ENCODE results near the gene KDM4C.
"Not testable (repeated sequence)": the region's sequence is repeated elsewhere in the genome, so short reads cannot be mapped to it uniquely, and the experiment has no call there.

KDM4C gene

GRCh38 chr9:7153566-7153965 is 395.8 kb downstream of the KDM4C start:
- in situ Hi-C loops (cut with HindIII; ENCODE audit: low sequenced_read_pairs) = no loop called here

GRCh38 chr9:7154003-7154619 is 396.3 kb downstream of the KDM4C start:
- in situ Hi-C loops (cut with HindIII; ENCODE audit: low sequenced_read_pairs) = no loop called here

GRCh38 chr9:7154650-7155049 is 396.9 kb downstream of the KDM4C start:
- in situ Hi-C loops (cut with HindIII; ENCODE audit: low sequenced_read_pairs) = no loop called here

- in situ Hi-C loops (cut with HindIII; ENCODE audit: low sequenced_read_pairs) = no loop called here
These were observed 403.7 kb downstream of the KDM4C start for GRCh38 chr9:7161469-7161868.

GRCh38 chr9:7163932-7164331 is 406.2 kb downstream of the KDM4C start:
- in situ Hi-C loops (cut with HindIII; ENCODE audit: low sequenced_read_pairs) = no loop called here

GRCh38 chr9:7164440-7165330 is 406.9 kb downstream of the KDM4C start:
- in situ Hi-C loops (cut with HindIII; ENCODE audit: low sequenced_read_pairs) = no loop called here

GRCh38 chr9:7165331-7165975 is 407.7 kb downstream of the KDM4C start:
- in situ Hi-C loops (cut with HindIII; ENCODE audit: low sequenced_read_pairs) = no loop called here

- in situ Hi-C loops (cut with HindIII; ENCODE audit: low sequenced_read_pairs) = no loop called here
These were observed 408.3 kb downstream of the KDM4C start for GRCh38 chr9:7166074-7166473.

- in situ Hi-C loops (cut with HindIII; ENCODE audit: low sequenced_read_pairs) = no loop called here
These were observed 412.1 kb downstream of the KDM4C start for GRCh38 chr9:7169717-7170389.

- in situ Hi-C loops (cut with HindIII; ENCODE audit: low sequenced_read_pairs) = no loop called here
These were observed 413.8 kb downstream of the KDM4C start for GRCh38 chr9:7171396-7172153.

GRCh38 chr9:7172154-7173115 is 414.7 kb downstream of the KDM4C start:
- in situ Hi-C loops (cut with HindIII; ENCODE audit: low sequenced_read_pairs) = no loop called here

- in situ Hi-C loops (cut with HindIII; ENCODE audit: low sequenced_read_pairs) = no loop called here
These were observed 415.4 kb downstream of the KDM4C start for GRCh38 chr9:7173139-7173538.

- in situ Hi-C loops (cut with HindIII; ENCODE audit: low sequenced_read_pairs) = no loop called here
These were observed 416.5 kb downstream of the KDM4C start for GRCh38 chr9:7174301-7174700.

- in situ Hi-C loops (cut with HindIII; ENCODE audit: low sequenced_read_pairs) = no loop called here
These were observed 417.1 kb downstream of the KDM4C start for GRCh38 chr9:7174884-7175283.

GRCh38 chr9:7176561-7176960 is 418.8 kb downstream of the KDM4C start:
- in situ Hi-C loops (cut with HindIII; ENCODE audit: low sequenced_read_pairs) = no loop called here

- in situ Hi-C loops (cut with HindIII; ENCODE audit: low sequenced_read_pairs) = no loop called here
These were observed 419.6 kb downstream of the KDM4C start for GRCh38 chr9:7177383-7177782.

GRCh38 chr9:7178729-7179128 is 421.0 kb downstream of the KDM4C start:
- in situ Hi-C loops (cut with HindIII; ENCODE audit: low sequenced_read_pairs) = no loop called here

GRCh38 chr9:7180247-7180646 is 422.5 kb downstream of the KDM4C start:
- in situ Hi-C loops (cut with HindIII; ENCODE audit: low sequenced_read_pairs) = no loop called here

GRCh38 chr9:7183139-7183538 is 425.4 kb downstream of the KDM4C start:
- in situ Hi-C loops (cut with HindIII; ENCODE audit: low sequenced_read_pairs) = not testable (repeated sequence)

All from DLD1 (cell line).